Right atrium auricular region (tissue), 2 donors: ENCODE measurements around the gene CCL20. TPM values are rescaled to one million over a fixed set of nuclear protein-coding genes. Genes with fewer than 3 reads are reported as not detected.
A peak's percentile ranks its signal among the peaks of the same experiment; 100 is the strongest.

Source experiments
- DNase-seq: peaks from one replicate; pipeline ENCODE4 v3.0.0-alpha.2; 2019; ENCODE audit warnings: low spot score
- H3K27ac ChIP-seq, 2 donors: fragments of 200-600 bp; sonication (generic); 1 replicate in 1 of 2; 2 replicates in 1 of 2; pipeline ENCODE4 v1.5.1; 2016 to 2019
- H3K27me3 ChIP-seq, 2 donors: fragments of 200-600 bp; sonication (generic); one replicate each; pipeline versions ENCODE4 v1.5.1 to v1.6.0; 2017 to 2019
- H3K36me3 ChIP-seq: fragments of 200-600 bp; sonication (generic); one replicate; pipeline ENCODE4 v1.5.1; 2016
- H3K4me1 ChIP-seq, 2 donors: fragments of 200-600 bp; sonication (generic); one replicate each; pipeline versions ENCODE4 v1.5.1 to v1.6.0; 2017 to 2019
- H3K4me3 ChIP-seq, 2 donors: fragments of 200-600 bp; sonication (generic); 1 replicate in 1 of 2; 2 replicates in 1 of 2; pipeline ENCODE4 v1.5.1; 2017 to 2019; ENCODE audit warnings: mild to moderate bottlenecking in 1 of 2, moderate library complexity in 1 of 2
- H3K9me3 ChIP-seq, 2 donors: fragments of 200-600 bp; sonication (generic); one replicate each; pipeline ENCODE4 v1.5.1; 2019
- CTCF ChIP-seq, 2 donors: fragments of 200-600 bp; sonication (generic); IDR thresholded peaks; one replicate each; pipeline ENCODE4 v1.5.1; 2019; ENCODE audit warnings: antibody characterized with exemption in 2 of 2
- total RNA-seq, 2 donors: library from RNA; depleted of rRNA; stranded (reverse); fragments of >200 nt; gene quantifications; one replicate each; pipeline ENCODE4 v1.1.0, GENCODE V29; 2016

CCL20 gene
- total RNA-seq, 2 donors from 2014 or later = not detected

- peaks cover 0 to 9% of the 10 kb centered on the region in 2 donors for H3K4me1 ChIP-seq
- no peaks in the 10 kb centered on the region for H3K27me3 ChIP-seq
- no peaks in the 10 kb centered on the region for H3K36me3 ChIP-seq
- TF ChIP-seq CTCF (IDR thresholded peaks at IDR 0.05) = no peak
- no peak overlapping the region for H3K4me3 ChIP-seq
- no peak overlapping the region for H3K27ac ChIP-seq
- no peak for DNase-seq
- no peaks in the 10 kb centered on the region for H3K9me3 ChIP-seq
Observed at GRCh38 chr2:227856697-227857096, 43.1 kb downstream of the CCL20 start.

DNA sequence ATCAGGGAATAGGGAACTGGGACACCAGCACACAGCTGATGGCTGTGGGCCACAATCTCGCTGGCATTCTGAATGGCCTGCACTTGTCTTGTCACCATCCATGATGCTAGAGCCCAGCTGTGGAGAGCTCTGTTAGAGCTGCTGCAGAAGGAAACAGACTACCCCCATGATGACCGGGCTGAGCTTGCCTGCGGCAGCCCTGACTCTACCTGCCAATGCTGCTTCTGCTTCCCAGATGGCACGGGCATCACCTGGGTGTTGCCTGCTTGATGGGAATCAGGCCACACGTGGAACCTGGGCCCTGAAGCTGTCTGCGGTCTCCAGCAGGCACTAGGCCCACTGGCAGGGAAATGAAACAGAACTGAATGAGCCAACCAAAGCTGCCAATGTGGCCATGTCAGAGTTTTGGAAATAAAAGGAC lies 46.6 kb downstream of the CCL20 start:
- H3K9me3 ChIP-seq = no peaks in the 10 kb centered on the region
- no peak for TF ChIP-seq CTCF (IDR thresholded peaks at IDR 0.05)
- H3K36me3 ChIP-seq = no peaks in the 10 kb centered on the region
- DNase-seq = no peak
- H3K4me1 ChIP-seq = peaks cover 0 to 13% of the 10 kb centered on the region in 2 donors
- H3K27me3 ChIP-seq = no peaks in the 10 kb centered on the region
- no peak overlapping the region for H3K4me3 ChIP-seq
- peak overlapping the region; percentile 2 to 61 for H3K27ac ChIP-seq

GRCh38 chr2:227861011-227861410 lies 47.4 kb downstream of the CCL20 start:
- Histone ChIP-seq H3K9me3 (no peaks in the 10 kb centered on the region), H3K36me3 (no peaks in the 10 kb centered on the region), H3K4me1 (peaks cover 0 to 13% of the 10 kb centered on the region in 2 donors), H3K4me3 (no peak overlapping the region), H3K27me3 (no peaks in the 10 kb centered on the region), H3K27ac (peak overlapping the region; percentile 2 to 61)
- DNase-seq = no peak
- no peak for TF ChIP-seq CTCF (IDR thresholded peaks at IDR 0.05)

DNA sequence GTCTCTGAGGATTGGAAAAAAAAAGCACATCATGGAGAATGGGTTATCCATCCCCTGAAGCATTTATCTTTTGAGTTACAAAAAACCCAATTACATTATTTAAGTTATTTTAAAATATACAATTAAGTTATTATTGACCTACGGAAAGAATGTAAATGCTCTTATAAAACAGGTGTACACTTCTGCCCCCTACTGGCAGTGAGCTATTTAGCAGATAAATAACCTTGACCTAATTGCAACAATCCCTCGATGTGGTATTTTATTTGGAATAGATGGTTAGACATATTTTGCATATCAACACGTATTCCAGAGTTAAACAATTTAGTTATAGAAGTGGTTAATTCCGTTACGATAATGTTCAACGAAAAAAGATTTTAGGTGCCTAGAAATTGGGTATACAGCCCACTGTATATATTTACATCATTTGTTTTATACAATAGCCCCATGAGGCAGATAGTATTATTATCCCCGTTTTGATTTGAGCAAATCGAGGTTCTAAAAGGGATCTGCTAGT lies 48.6 kb downstream of the CCL20 start:
- Histone ChIP-seq H3K9me3 (no peaks in the 10 kb centered on the region), H3K27ac (peak overlapping the region in 1 of 2 donors; percentile 60), H3K36me3 (no peaks in the 10 kb centered on the region), H3K27me3 (no peaks in the 10 kb centered on the region), H3K4me3 (no peak overlapping the region), H3K4me1 (peaks cover 0 to 13% of the 10 kb centered on the region in 2 donors)
- DNase-seq = no peak
- TF ChIP-seq CTCF (IDR thresholded peaks at IDR 0.05) = peak in 1 of 2 donors; percentile 61

- H3K4me1 ChIP-seq = peaks cover 0 to 13% of the 10 kb centered on the region in 2 donors
- no peak for TF ChIP-seq CTCF (IDR thresholded peaks at IDR 0.05)
- H3K9me3 ChIP-seq = no peaks in the 10 kb centered on the region
- no peaks in the 10 kb centered on the region for H3K27me3 ChIP-seq
- H3K4me3 ChIP-seq = no peak overlapping the region
- peak overlapping the region; percentile 38 to 60 for H3K27ac ChIP-seq
- DNase-seq = peak; percentile 79
- H3K36me3 ChIP-seq = no peaks in the 10 kb centered on the region
Observed at GRCh38 chr2:227862741-227863588, 49.3 kb downstream of the CCL20 start.
